Cardiac muscle cell (in vitro differentiated cells and primary cell): Measurements from ENCODE around the gene RCCD1. TPM values are rescaled to one million over a fixed set of nuclear protein-coding genes. Genes with fewer than 3 reads are reported as not detected.

Experiments used
- DNase-seq, 2 donors: peaks; one replicate each; pipeline versions ENCODE4 v3.0.0 to v3.0.0-alpha.2; 2010 to 2017; ENCODE audit warnings: low read depth in 1 of 2, low spot score in 1 of 2
- H3K27ac ChIP-seq: fragments of 200-600 bp; sonication (generic); 2 replicates; pipeline ENCODE4 v1.5.1; 2016
- H3K27me3 ChIP-seq: fragments of 200-600 bp; sonication (generic); 2 replicates; pipeline ENCODE4 v1.6.0; 2016; ENCODE audit warnings: control low read depth
- H3K36me3 ChIP-seq: fragments of 200-600 bp; sonication (generic); 2 replicates; pipeline ENCODE4 v1.5.1; 2016; ENCODE audit warnings: control low read depth
- H3K4me1 ChIP-seq: fragments of 200-600 bp; sonication (generic); 2 replicates; pipeline ENCODE4 v1.8.1; 2017; ENCODE audit warnings: low read depth, mild to moderate bottlenecking, mixed run types
- H3K4me3 ChIP-seq: fragments of 200-600 bp; sonication (generic); 2 replicates; pipeline ENCODE4 v1.5.1; 2016; ENCODE audit warnings: mild to moderate bottlenecking
- H3K9me3 ChIP-seq: fragments of 200-600 bp; sonication (generic); 2 replicates; pipeline ENCODE4 v1.5.1; 2017; ENCODE audit warnings: low read depth, mild to moderate bottlenecking, control low read depth
- CTCF ChIP-seq: IDR thresholded peaks from 2 replicates; pipeline ENCODE4 v1.5.1; 2012; ENCODE audit warnings: low read depth, mild to moderate bottlenecking, low read length
- polyA plus RNA-seq: library from polyadenylated mRNA; unstranded; fragments of >200 nt; fragmentation: Nextera tagmentation; extraction: Ambion mirVana; gene quantifications from 2 replicates; pipeline ENCODE4 v1.2.1, GENCODE V29; 2016
- total RNA-seq: library from RNA; depleted of rRNA; stranded (reverse); fragments of >200 nt; gene quantifications from 2 replicates; pipeline ENCODE4 v1.2.3, GENCODE V29; 2016

The RCCD1 gene
- total and polyA plus RNA-seq, 2 experiments from 2014 or later, result 32.8 to 43.0 TPM

GRCh38 chr15:90982135-90982534 lies 27.5 kb downstream of the RCCD1 start:
- Histone ChIP-seq H3K27ac (no peak overlapping the region), H3K36me3 (peaks cover 27% of the 10 kb centered on the region), H3K4me1 (peaks cover under 1% of the 10 kb centered on the region), H3K4me3 (no peak overlapping the region), H3K9me3 (no peaks in the 10 kb centered on the region), H3K27me3 (no peaks in the 10 kb centered on the region)
- peak in 1 of 2 donors; percentile 62 for DNase-seq
- TF ChIP-seq CTCF, result no peak

GRCh38 chr15:90986790-90987507 lies 32.3 kb downstream of the RCCD1 start:
- H3K4me1 ChIP-seq, result peaks cover 15% of the 10 kb centered on the region
- H3K36me3 ChIP-seq, result peaks cover 7% of the 10 kb centered on the region
- DNase-seq, result no peak
- no peaks in the 10 kb centered on the region for H3K9me3 ChIP-seq
- H3K4me3 ChIP-seq, result no peak overlapping the region
- no peak for TF ChIP-seq CTCF
- no peak overlapping the region for H3K27ac ChIP-seq
- no peaks in the 10 kb centered on the region for H3K27me3 ChIP-seq

- peaks cover 7% of the 10 kb centered on the region for H3K36me3 ChIP-seq
- H3K9me3 ChIP-seq, result no peaks in the 10 kb centered on the region
- H3K4me1 ChIP-seq, result peaks cover 15% of the 10 kb centered on the region
- TF ChIP-seq CTCF, result no peak
- no peak for DNase-seq
- H3K4me3 ChIP-seq, result no peak overlapping the region
- H3K27ac ChIP-seq, result peak overlapping the region; percentile 59
- H3K27me3 ChIP-seq, result no peaks in the 10 kb centered on the region
Observed at GRCh38 chr15:90987561-90988141, 33.0 kb downstream of the RCCD1 start.

- H3K36me3 ChIP-seq, result peaks cover under 1% of the 10 kb centered on the region
- DNase-seq, result peak; percentile 27 to 61
- peak overlapping the region; percentile 59 for H3K27ac ChIP-seq
- H3K9me3 ChIP-seq, result no peaks in the 10 kb centered on the region
- TF ChIP-seq CTCF, result no peak
- no peak overlapping the region for H3K4me3 ChIP-seq
- H3K4me1 ChIP-seq, result peaks cover 15% of the 10 kb centered on the region
- no peaks in the 10 kb centered on the region for H3K27me3 ChIP-seq
Observed at GRCh38 chr15:90988296-90988695, 33.6 kb downstream of the RCCD1 start.

- Histone ChIP-seq H3K27ac (peak overlapping the region; percentile 59), H3K4me1 (peaks cover 15% of the 10 kb centered on the region), H3K27me3 (no peaks in the 10 kb centered on the region), H3K4me3 (no peak overlapping the region), H3K9me3 (no peaks in the 10 kb centered on the region), H3K36me3 (no peaks in the 10 kb centered on the region)
- TF ChIP-seq CTCF, result no peak
- no peak for DNase-seq
Observed at GRCh38 chr15:90989040-90989768, 34.5 kb downstream of the RCCD1 start.
